ENCODE data around the gene KISS1R. TPM values are rescaled to one million over a fixed set of nuclear protein-coding genes. Genes with fewer than 3 reads are reported as not detected.
A peak's percentile ranks its signal among the peaks of the same experiment; 100 is the strongest.

Gene KISS1R
- polyA plus RNA-seq, 2 donors = 0.01 TPM; not detected in 1

DNA sequence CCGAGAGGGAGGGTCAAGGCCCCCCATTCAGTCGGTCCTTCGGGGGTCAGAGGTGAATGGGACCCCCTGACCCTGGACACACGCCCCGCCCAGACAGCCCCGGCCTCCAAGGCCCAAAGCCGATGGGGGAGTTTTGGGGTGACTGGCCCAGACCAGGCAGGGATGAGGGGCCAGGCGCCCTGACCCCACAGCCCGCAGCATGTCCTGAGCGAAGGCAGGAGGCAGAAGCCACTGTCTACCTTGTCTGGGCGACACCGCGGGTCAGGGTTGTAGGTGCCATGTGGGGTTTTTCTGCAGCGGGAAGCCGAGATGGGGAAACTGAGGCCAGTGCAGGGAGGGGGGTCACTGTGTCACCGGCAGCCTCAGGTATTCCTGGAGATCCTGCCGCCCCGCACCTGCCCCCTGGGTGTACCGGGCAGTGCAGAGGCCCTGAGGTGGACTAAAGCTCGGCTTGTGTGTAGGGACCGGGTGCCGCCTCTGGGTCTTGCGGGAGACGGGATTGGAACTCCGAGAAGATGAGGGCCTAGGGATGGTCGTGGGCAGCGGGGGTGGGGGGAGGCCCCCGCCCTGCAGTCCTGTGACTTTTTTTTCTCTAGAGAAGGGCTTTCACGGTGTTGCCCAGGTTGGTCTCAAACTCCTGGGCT is 17.2 kb downstream of the KISS1R start:
- peaks cover 0 to 6% of the 10 kb centered on the region in 2 donors for H3K36me3 ChIP-seq (ENCODE audit: control insufficient read depth in 2 of 2, insufficient read depth in 2 of 2, low read length in 1 of 2)
- H3K27me3 ChIP-seq (ENCODE audit: control insufficient read depth in 1 of 2, insufficient read depth in 2 of 2, low read length in 2 of 2) = no peaks in the 10 kb centered on the region
- 76 to 79% methylated on average over 29 of the region's 29 CpGs for WGBS, 2 donors
- no peak overlapping the region for H3K4me3 ChIP-seq (ENCODE audit: low read depth in 1 of 2, low read length in 2 of 2)
- peaks cover 0 to 20% of the 10 kb centered on the region in 2 donors for H3K4me1 ChIP-seq (ENCODE audit: control insufficient read depth in 2 of 2, insufficient read depth in 2 of 2, low read length in 1 of 2)
- peak overlapping the region; percentile 21 to 28 for H3K27ac ChIP-seq (ENCODE audit: low read depth in 2 of 2, low read length in 1 of 2)
- no peaks in the 10 kb centered on the region for H3K9me3 ChIP-seq (ENCODE audit: control insufficient read depth in 2 of 2, insufficient read depth in 1 of 2, low read depth in 1 of 2, low read length in 1 of 2)

- Histone ChIP-seq H3K27me3 (ENCODE audit: control insufficient read depth in 1 of 2, insufficient read depth in 2 of 2, low read length in 2 of 2) (no peaks in the 10 kb centered on the region), H3K27ac (ENCODE audit: low read depth in 2 of 2, low read length in 1 of 2) (peak overlapping the region; percentile 28 to 38), H3K36me3 (ENCODE audit: control insufficient read depth in 2 of 2, insufficient read depth in 2 of 2, low read length in 1 of 2) (peaks cover 0 to 2% of the 10 kb centered on the region in 2 donors), H3K4me3 (ENCODE audit: low read depth in 1 of 2, low read length in 2 of 2) (no peak overlapping the region), H3K9me3 (ENCODE audit: control insufficient read depth in 2 of 2, insufficient read depth in 1 of 2, low read depth in 1 of 2, low read length in 1 of 2) (no peaks in the 10 kb centered on the region), H3K4me1 (ENCODE audit: control insufficient read depth in 2 of 2, insufficient read depth in 2 of 2, low read length in 1 of 2) (peaks cover 0 to 20% of the 10 kb centered on the region in 2 donors)
- WGBS, 2 donors = 16 to 29% methylated on average over 31 of the region's 31 CpGs
Measured at GRCh38 chr19:934865-935479, 17.8 kb downstream of the KISS1R start.

DNA sequence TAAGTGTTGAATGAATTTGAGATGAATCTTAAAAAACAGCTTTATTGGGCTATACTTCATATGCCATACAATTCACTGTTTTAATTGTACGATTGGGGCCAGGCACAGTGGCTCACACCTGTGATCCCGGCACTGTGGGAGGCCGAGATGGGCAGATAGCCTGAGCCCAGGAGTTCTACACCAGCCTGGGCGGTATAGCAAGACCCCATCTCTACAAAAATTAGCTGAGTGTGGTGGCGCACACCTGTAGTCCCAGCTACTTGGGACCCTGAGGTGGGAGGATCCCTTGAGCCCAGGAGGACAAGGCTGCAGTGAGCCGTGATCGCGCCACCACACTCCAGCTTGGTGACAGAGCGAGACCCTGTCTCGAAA is 19.0 kb downstream of the KISS1R start:
- no peak overlapping the region for H3K27ac ChIP-seq (ENCODE audit: low read depth in 2 of 2, low read length in 1 of 2)
- peaks cover 2 to 25% of the 10 kb centered on the region in 2 donors for H3K4me1 ChIP-seq (ENCODE audit: control insufficient read depth in 2 of 2, insufficient read depth in 2 of 2, low read length in 1 of 2)
- 96 to 97% methylated on average over 10 of the region's 10 CpGs for WGBS, 2 donors

GRCh38 chr19:937259-937694 is 20.1 kb downstream of the KISS1R start:
- no peaks in the 10 kb centered on the region for H3K27me3 ChIP-seq (ENCODE audit: control insufficient read depth in 1 of 2, insufficient read depth in 2 of 2, low read length in 2 of 2)
- H3K4me3 ChIP-seq (ENCODE audit: low read depth in 1 of 2, low read length in 2 of 2) = no peak overlapping the region
- H3K9me3 ChIP-seq (ENCODE audit: control insufficient read depth in 2 of 2, insufficient read depth in 1 of 2, low read depth in 1 of 2, low read length in 1 of 2) = no peaks in the 10 kb centered on the region
- peaks cover 2 to 24% of the 10 kb centered on the region in 2 donors for H3K4me1 ChIP-seq (ENCODE audit: control insufficient read depth in 2 of 2, insufficient read depth in 2 of 2, low read length in 1 of 2)
- no peak overlapping the region for H3K27ac ChIP-seq (ENCODE audit: low read depth in 2 of 2, low read length in 1 of 2)
- whole genome bisulfite sequencing, 2 donors = 85 to 88% methylated on average over 16 of the region's 16 CpGs
- peaks cover 0 to 2% of the 10 kb centered on the region in 2 donors for H3K36me3 ChIP-seq (ENCODE audit: control insufficient read depth in 2 of 2, insufficient read depth in 2 of 2, low read length in 1 of 2)

More for the DNA sequence above, 19.0 kb downstream of the KISS1R start:
- H3K9me3 ChIP-seq (ENCODE audit: control insufficient read depth in 2 of 2, insufficient read depth in 1 of 2, low read depth in 1 of 2, low read length in 1 of 2) = no peaks in the 10 kb centered on the region
- H3K4me3 ChIP-seq (ENCODE audit: low read depth in 1 of 2, low read length in 2 of 2) = no peak overlapping the region
- H3K36me3 ChIP-seq (ENCODE audit: control insufficient read depth in 2 of 2, insufficient read depth in 2 of 2, low read length in 1 of 2) = peaks cover 0 to 2% of the 10 kb centered on the region in 2 donors
- no peaks in the 10 kb centered on the region for H3K27me3 ChIP-seq (ENCODE audit: control insufficient read depth in 1 of 2, insufficient read depth in 2 of 2, low read length in 2 of 2)

DNA sequence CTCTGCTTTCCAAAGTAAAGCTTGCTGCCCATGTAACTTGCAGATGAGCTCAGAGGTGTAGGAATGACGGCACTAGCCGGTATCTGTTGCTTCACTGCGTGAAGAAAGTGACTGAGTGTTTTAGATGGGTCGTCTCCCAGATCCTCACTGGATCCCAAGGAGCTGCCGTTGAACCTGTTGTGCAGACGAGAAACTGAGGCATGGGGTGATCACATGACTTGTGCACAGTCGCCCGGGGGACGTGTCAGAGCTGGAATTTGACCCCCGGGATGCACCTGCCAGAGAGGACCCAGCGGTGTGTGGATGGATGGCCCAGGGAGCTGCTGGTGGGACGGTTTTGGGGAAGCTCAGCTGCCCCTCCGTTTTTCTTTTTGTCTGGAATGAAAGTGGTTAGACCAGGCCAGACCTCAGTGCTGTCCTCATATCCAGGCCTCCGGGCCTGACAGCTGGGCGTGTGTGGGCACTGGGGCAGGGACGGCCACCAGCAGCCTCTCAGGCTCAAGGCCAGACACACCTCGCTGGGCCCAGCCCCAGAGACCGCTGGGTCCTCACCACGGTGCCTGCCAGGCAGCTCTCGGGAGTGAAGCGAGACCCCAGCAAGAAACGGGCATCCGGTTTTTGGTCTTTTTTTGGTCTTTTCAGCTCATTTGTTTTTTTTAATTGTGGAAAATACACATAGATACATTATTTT is 21.2 kb downstream of the KISS1R start:
- H3K4me1 ChIP-seq (ENCODE audit: control insufficient read depth in 2 of 2, insufficient read depth in 2 of 2, low read length in 1 of 2) = peaks cover 2 to 14% of the 10 kb centered on the region in 2 donors
- no peak overlapping the region for H3K27ac ChIP-seq (ENCODE audit: low read depth in 2 of 2, low read length in 1 of 2)
- 85 to 90% methylated on average over 23 of the region's 23 CpGs for WGBS, 2 donors
- H3K27me3 ChIP-seq (ENCODE audit: control insufficient read depth in 1 of 2, insufficient read depth in 2 of 2, low read length in 2 of 2) = no peaks in the 10 kb centered on the region
- H3K4me3 ChIP-seq (ENCODE audit: low read depth in 1 of 2, low read length in 2 of 2) = no peak overlapping the region
- H3K36me3 ChIP-seq (ENCODE audit: control insufficient read depth in 2 of 2, insufficient read depth in 2 of 2, low read length in 1 of 2) = peaks cover 0 to 6% of the 10 kb centered on the region in 2 donors
- H3K9me3 ChIP-seq (ENCODE audit: control insufficient read depth in 2 of 2, insufficient read depth in 1 of 2, low read depth in 1 of 2, low read length in 1 of 2) = no peaks in the 10 kb centered on the region

DNA sequence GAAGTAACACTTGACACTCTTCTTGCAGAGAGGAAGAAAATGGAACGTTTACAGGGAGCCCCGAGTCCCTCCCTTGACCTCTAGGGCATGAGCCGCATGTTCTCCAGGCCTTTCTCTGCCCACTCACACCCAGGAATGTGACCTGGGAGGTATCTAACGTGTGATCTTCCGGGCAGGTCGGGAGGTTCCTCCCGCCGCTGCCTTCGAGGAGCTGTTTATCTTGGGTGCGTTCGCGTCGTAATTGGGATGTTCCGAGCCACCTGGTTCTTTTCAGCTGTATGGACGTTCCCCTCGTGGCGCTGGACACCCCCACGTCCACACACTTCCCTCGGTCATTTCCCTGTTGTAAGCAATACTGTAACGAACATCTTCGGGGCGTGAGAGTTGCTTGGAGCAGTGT is 22.3 kb downstream of the KISS1R start:
- peaks cover 2 to 13% of the 10 kb centered on the region in 2 donors for H3K4me1 ChIP-seq (ENCODE audit: control insufficient read depth in 2 of 2, insufficient read depth in 2 of 2, low read length in 1 of 2)
- 93% methylated on average over 22 of the region's 22 CpGs for WGBS, 2 donors

GRCh38 chr19:939922-940321 is 22.8 kb downstream of the KISS1R start:
- 97 to 100% methylated on average over 7 of the region's 7 CpGs for WGBS, 2 donors
- H3K9me3 ChIP-seq (ENCODE audit: control insufficient read depth in 2 of 2, insufficient read depth in 1 of 2, low read depth in 1 of 2, low read length in 1 of 2) = no peaks in the 10 kb centered on the region
- H3K36me3 ChIP-seq (ENCODE audit: control insufficient read depth in 2 of 2, insufficient read depth in 2 of 2, low read length in 1 of 2) = peaks cover 0 to 6% of the 10 kb centered on the region in 2 donors
- no peaks in the 10 kb centered on the region for H3K27me3 ChIP-seq (ENCODE audit: control insufficient read depth in 1 of 2, insufficient read depth in 2 of 2, low read length in 2 of 2)
- peaks cover 2 to 13% of the 10 kb centered on the region in 2 donors for H3K4me1 ChIP-seq (ENCODE audit: control insufficient read depth in 2 of 2, insufficient read depth in 2 of 2, low read length in 1 of 2)
- H3K27ac ChIP-seq (ENCODE audit: low read depth in 2 of 2, low read length in 1 of 2) = peak overlapping the region in 1 of 2 donors; percentile 81
- H3K4me3 ChIP-seq (ENCODE audit: low read depth in 1 of 2, low read length in 2 of 2) = no peak overlapping the region

More for the DNA sequence above, 22.3 kb downstream of the KISS1R start:
- Histone ChIP-seq H3K4me3 (ENCODE audit: low read depth in 1 of 2, low read length in 2 of 2) (no peak overlapping the region), H3K9me3 (ENCODE audit: control insufficient read depth in 2 of 2, insufficient read depth in 1 of 2, low read depth in 1 of 2, low read length in 1 of 2) (no peaks in the 10 kb centered on the region), H3K27me3 (ENCODE audit: control insufficient read depth in 1 of 2, insufficient read depth in 2 of 2, low read length in 2 of 2) (no peaks in the 10 kb centered on the region), H3K36me3 (ENCODE audit: control insufficient read depth in 2 of 2, insufficient read depth in 2 of 2, low read length in 1 of 2) (peaks cover 0 to 6% of the 10 kb centered on the region in 2 donors), H3K27ac (ENCODE audit: low read depth in 2 of 2, low read length in 1 of 2) (no peak overlapping the region)

DNA sequence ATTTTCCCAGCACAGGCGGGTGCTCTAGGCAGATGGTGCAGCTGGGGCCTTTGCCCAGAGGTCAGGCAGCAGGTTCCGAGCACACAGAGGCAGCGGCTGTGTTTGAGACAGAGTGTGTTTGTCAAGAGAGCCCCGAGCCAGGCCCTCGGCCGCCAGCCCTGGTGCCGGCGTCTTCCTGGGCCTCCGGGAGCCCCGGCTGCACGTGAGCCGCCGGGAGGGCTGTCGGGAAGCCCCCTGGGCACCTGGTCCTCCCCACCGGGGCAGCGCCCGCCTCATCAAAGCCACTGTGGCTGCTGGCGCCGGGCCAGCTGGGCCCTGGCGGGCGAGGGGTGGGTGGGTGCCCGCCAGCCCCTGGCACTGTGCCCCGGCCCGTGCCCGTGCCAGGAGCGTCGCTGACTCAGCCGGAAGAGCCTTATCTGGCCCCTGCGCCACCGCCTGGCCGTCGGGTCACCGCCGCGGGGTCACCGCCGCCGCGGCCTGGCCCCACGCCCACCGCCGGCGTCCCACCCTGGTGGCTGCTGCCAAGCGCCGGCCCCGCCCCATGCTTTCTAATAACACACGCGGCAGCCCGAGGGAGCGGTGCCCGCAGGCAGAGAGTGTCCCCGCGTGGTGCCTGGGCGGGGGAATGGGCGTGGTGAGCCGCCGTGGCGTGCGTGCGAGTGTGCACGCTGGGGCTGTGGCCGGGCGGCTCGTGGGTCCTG is 23.6 kb downstream of the KISS1R start:
- Histone ChIP-seq H3K4me3 (ENCODE audit: low read depth in 1 of 2, low read length in 2 of 2) (peak overlapping the region; percentile 37 to 46), H3K36me3 (ENCODE audit: control insufficient read depth in 2 of 2, insufficient read depth in 2 of 2, low read length in 1 of 2) (peaks cover 0 to 6% of the 10 kb centered on the region in 2 donors), H3K27me3 (ENCODE audit: control insufficient read depth in 1 of 2, insufficient read depth in 2 of 2, low read length in 2 of 2) (no peaks in the 10 kb centered on the region), H3K9me3 (ENCODE audit: control insufficient read depth in 2 of 2, insufficient read depth in 1 of 2, low read depth in 1 of 2, low read length in 1 of 2) (no peaks in the 10 kb centered on the region), H3K27ac (ENCODE audit: low read depth in 2 of 2, low read length in 1 of 2) (peak overlapping the region; percentile 78 to 81), H3K4me1 (ENCODE audit: control insufficient read depth in 2 of 2, insufficient read depth in 2 of 2, low read length in 1 of 2) (peaks cover 2 to 10% of the 10 kb centered on the region in 2 donors)
- 14 to 16% methylated on average over 45 to 64 of the region's 64 CpGs for WGBS, 2 donors

All from esophagus (tissue), 2 donors.